GM18868 (cell line): ENCODE results near the gene GNAQ.

ENCODE experiments used
- ATAC-seq: cut with Tn5 transposase; IDR thresholded peaks from one replicate; pipeline ENCODE4 v1.9.1; 2021; ENCODE audit warnings: mild to moderate bottlenecking, moderate library complexity; ENCODE audit not compliant: unreplicated experiment

GNAQ gene

DNA sequence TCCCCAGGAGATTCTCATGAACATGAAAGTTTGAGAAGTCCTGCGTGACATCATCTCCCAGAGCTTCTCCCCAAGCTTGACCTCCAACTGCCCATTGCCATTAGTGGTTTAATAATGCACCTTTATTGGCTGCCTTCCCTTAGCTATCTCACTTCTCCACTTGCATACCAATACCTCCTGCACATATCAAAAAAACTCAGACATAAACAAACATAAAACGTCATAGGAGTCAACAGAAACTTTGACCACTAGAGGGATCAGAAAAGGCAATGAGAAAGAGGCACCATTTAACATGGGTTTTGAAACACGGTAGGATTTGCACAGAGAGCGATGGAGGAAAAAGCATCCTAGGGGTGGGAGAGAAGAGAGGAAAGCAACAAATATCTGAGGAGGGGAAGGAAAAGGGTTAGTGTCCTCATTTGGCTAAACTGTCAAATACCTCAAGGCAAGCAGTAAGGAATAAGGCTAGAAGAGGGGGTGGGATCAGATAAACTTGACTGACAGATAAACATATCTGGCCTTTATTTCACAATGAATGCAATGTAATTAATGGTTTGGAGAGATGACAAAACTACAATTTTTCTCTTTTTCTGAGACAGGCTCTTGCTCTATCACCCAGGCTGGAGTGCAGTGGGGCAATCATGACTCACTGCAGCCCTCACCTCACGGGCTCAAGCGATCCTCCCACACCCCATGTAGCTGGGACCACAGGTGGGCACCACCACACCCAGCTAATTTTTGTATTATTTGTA is 27.0 kb downstream of the GNAQ start:
- no peak for ATAC-seq

GRCh38 chr9:78003730-78004129 is 27.9 kb downstream of the GNAQ start:
- ATAC-seq: no peak

DNA sequence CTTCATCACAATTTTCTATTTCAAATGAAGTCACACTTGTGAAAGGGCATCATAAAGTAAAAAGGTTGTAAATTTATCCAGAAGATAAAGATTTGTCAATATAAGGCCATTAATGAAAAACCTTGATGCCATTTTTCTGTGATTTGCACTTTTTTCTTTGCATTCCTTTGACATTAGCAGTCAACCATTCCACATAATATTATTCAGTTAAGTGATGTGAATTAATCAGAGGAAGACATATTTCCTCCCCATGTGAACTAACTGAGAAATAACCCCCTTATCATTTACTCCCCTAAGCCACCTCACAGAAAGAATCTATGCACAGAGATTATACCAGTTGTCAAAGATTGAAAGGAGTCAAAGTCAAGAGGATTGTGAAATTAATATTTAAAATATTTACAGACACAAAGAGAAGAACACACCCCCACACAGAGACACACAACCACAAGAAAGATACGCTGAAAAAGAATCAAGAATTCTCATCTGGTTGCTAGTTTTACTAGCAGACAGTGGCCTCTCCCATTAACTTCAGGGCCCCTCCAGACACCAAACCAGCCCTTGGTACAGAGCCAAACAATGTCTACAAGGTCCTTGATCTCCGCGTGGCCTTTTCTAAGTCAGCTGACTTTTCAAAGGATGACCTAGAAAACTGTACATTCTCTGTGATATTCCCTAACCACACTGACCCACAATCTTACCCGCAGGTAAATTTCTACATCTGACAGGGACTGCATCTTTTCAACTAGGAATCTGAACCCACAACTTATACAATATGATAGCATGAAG is 29.5 kb downstream of the GNAQ start:
- no peak for ATAC-seq

- no peak for ATAC-seq
Measured at GRCh38 chr9:78000221-78000620, 31.4 kb downstream of the GNAQ start.

DNA sequence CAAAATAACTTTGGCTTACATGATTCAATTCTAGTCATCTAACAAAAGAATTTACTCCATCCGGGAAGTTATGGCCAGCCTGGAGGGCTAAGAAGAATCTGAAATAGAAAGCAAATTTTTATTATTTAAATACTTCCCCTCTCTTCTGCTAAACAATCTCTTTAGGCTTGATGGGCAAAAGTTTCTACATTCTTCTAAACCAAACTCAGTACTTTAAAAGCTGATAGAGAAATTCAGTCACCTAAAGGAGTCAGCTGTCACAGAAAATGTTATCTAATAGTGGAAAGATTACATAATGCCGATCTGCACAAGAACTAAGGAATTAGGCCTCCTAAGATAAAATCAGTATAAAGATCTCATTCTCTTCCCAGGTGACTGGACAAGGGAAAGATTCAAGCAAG is 32.4 kb downstream of the GNAQ start:
- ATAC-seq: no peak

- no peak for ATAC-seq
Measured at GRCh38 chr9:77997611-77998284, 33.9 kb downstream of the GNAQ start.

DNA sequence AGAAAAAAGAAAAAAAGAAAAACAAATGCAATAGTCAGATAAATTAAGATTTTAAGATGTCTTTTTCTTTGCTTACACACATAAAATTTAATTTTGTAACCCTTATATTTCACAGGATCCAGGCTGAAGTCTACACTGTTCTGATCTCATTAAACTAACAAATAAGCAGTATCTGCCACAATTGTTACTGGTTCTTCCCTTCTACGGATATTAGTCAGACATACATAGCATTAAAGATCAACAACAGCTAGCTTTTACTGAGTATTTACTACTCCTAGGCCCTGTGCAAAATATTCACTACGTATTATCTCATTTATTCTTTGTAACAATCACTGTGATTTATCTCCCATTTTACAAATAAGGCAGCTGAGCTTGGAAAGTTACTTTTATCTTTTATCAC is 34.9 kb downstream of the GNAQ start:
- no peak for ATAC-seq

GRCh38 chr9:77991191-77991590 is 40.4 kb downstream of the GNAQ start:
- ATAC-seq: no peak

DNA sequence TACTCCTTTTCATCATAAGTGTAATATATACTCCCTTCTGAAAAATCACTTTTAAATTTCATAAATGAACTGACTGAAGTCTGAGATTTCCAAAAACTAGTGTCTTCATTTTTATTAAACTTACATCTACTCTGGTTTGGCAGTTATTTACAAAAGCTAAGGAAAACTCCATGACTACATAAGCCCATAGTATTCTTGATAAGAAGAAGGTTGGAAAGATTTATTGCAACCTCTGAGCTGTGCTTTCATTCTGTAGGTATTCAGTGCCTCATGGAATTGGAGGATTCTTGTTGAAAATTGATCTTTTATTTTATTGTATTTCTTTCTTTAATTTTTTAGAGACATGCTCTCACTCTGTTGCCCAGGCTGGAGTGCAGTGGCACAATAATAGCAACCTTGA is 41.7 kb downstream of the GNAQ start:
- ATAC-seq: no peak

- no peak for ATAC-seq
Measured at GRCh38 chr9:77989458-77989857, 42.2 kb downstream of the GNAQ start.

GRCh38 chr9:77988630-77989029 is 43.0 kb downstream of the GNAQ start:
- no peak for ATAC-seq

- no peak for ATAC-seq
Measured at GRCh38 chr9:77987880-77988525, 43.6 kb downstream of the GNAQ start.

GRCh38 chr9:77987081-77987656 is 44.4 kb downstream of the GNAQ start:
- no peak for ATAC-seq

DNA sequence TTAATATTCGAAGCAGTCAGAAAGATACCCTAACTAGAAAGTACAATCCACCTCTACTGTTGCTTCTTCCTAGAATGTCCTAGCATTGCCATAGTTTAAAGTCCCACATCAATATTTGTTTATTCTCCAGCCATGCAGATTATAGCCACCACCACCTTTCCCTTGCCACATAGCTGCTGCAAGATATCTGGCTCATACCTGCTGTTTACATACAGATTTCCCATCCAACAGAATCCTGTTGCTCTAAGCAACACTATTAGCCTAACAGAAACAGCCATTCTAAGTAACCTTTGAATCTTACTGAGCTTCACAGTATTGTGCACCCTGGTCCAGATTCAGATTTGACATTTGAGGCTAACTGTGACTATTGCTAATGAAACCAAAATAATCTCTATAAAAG is 45.6 kb downstream of the GNAQ start:
- ATAC-seq: no peak

GRCh38 chr9:77983320-77983662 is 48.3 kb downstream of the GNAQ start:
- ATAC-seq: no peak

DNA sequence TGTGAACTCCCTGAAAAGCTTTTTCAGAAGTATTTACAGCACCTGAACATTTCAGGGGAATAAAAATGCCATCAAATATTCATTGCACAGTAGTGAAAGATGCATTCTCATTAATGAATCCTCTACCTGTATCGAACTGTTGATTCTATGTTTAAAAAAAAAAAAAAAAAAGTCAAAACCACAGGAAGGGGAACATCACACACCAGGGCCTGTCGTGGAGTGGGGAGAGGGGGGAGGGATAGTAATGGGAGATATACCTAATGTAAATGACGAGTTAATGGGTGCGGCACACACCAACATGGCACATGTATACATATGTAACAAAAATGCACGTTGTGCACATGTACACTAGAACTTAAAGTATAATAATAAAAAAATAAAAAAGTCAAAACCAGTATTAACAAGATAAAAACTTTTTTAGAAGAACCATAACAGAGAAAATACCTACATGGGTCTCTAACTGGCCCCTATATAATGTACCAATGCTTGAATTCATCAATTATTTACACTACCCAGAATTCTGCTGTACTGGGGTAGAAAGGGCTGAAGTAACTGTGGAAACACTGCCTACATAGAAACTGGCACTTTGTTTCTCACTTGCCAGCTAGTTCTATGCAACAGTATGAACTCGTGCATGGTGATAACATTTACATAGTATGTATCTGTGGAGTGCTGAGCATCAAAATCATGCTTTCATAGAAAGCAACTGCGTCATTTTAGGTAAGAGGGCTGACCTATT is 48.9 kb downstream of the GNAQ start:
- ATAC-seq: no peak

DNA sequence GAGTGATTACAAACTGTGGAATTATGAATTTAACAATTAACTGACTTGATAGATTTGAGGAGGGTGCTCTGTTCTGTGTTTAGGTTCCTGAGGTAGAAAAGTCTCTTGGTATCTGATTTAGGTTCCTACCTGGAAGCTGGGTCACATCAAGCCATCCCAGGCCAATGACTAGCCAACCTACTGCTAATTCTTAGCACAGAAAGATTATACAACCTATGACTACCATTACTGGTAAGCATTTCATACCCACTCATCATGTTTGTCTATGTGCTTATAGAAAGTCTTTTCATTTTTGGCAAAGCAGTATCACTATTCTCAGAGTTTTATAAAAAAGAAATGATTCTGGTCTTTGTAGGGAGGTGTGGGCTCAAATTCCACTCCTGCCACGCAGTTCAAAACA is 49.7 kb downstream of the GNAQ start:
- no peak for ATAC-seq

DNA sequence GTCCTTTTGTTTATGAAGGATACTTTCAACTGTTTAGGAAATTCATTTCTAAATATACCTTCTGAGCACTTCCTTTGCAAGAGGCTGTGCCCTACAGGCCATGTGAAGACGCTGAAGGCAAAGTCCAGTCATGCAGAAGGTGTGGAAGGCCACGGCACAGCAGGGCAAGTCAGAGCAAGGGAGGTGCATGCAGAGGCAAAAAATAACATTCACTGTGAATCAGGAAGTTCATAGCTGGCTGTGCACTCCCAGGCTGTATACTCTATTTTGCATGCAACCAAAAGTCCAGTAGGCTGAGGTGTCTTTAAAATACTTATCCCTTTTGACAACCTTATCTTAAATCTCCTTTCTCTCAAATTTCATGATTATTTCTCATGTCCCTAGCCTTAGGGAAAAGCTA is 50.3 kb downstream of the GNAQ start:
- peak; percentile 42 for ATAC-seq

DNA sequence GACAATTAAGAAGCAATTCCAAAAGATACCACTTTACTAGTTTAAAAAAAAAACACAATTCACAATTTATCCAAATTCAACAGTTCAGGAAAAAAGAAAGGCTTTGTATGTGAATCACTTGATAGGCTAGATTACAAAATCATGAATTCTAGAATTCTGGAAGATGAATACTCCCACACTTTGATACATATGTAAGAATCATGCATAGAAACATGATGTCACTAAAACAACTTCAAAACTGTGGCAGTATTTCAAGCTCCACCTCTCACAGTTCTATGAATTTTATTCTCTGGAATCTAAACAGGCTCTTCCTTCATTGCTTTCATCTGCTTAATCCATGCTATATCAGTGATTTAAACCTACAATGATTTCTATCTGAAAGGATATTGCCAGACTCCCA is 51.0 kb downstream of the GNAQ start:
- no peak for ATAC-seq

DNA sequence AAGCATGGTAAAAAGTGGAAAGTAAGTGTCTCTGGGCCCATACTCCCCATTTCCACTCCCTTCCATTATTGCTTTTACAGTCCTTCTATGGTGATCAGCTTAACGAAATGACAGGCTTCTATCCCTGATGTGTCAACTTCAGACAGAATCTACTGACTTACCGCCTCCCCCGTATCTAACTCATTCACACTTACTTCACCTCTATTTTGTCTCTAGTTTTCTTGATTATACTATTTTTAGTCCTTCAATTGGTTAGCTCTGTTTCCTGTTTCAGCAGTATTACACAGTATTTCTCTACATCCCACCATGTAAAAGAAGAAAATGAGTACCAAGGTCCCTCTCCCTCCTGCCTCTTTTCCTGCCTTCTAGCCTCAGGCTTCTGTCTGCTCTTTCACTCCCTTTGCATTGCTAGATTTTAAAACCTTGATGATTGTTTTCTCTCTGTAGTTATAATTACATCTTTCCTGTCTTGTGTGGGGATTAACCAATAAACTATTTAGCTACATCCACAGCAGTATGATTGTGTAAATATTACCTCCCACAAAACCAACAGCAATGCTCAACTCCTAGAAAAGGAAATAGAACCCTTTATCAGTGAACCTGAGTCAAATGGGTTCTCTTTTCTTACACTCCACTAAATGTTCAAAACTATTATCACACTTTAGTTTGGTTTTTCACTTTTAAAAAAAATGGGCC is 53.4 kb downstream of the GNAQ start:
- no peak for ATAC-seq
